ENCODE data around the gene COX14. TPM values are rescaled to one million over a fixed set of nuclear protein-coding genes. Genes with fewer than 3 reads are reported as not detected.
A peak's percentile ranks its signal among the peaks of the same experiment; 100 is the strongest.

Gene COX14
- total RNA-seq, 5 donors from 2014 or later (not counting 1 experiment from before 2014, with no cell fraction given): 38.0 to 49.9 (median 43.9) TPM

DNA sequence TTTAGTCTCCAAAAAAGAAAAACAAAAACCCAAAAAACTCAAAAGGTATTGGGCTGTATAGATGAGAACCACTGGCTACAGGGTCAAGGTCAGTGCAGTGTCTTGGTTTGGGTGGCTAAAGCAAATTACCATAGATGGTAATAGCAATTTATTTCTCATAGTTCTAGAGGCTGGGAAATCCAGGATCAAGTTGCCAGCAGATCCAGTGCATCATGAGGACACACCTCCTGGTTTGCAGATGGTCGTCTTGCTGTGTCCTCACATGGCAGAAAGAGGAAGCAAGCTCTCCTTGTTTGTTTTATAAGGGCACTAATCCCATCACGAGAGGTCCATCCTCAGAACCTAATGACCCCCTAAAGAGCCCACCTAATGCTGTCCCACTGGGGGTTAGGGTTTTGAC is 11.2 kb downstream of the COX14 start:
- no peak overlapping the region for H3K4me3 Mint-ChIP-seq
- Histone ChIP-seq H3K36me3 (ENCODE audit: control insufficient read depth in 2 of 2, extremely low read depth in 1 of 2, insufficient read depth in 1 of 2, low read length in 1 of 2) (peaks cover 9 to 72% of the 10 kb centered on the region in 2 donors), H3K4me1 (ENCODE audit: control insufficient read depth in 1 of 2, extremely low read depth in 1 of 2, insufficient read depth in 2 of 2, low read length in 2 of 2) (peaks cover 2 to 4% of the 10 kb centered on the region in 2 experiments), H3K9me3 (no peaks in the 10 kb centered on the region), H3K27me3 (replicated peaks in 1 of 2; ENCODE audit: control insufficient read depth in 2 of 2, extremely low read depth in 1 of 2, insufficient read depth in 2 of 2, low read length in 1 of 2) (no peaks in the 10 kb centered on the region), H3K27ac (ENCODE audit: low read length) (no peak overlapping the region), H3K4me3 (ENCODE audit: control insufficient read depth in 1 of 2, extremely low read depth in 1 of 2, low read length in 1 of 2) (no peak overlapping the region)
- no peaks in the 10 kb centered on the region for H3K9me3 Mint-ChIP-seq
- no peaks in the 10 kb centered on the region for H3K27me3 Mint-ChIP-seq
- peaks cover 29 to 49% (median 43%) of the 10 kb centered on the region in 3 donors for H3K4me1 Mint-ChIP-seq
- CTCF ChIA-PET: interaction anchor here in 1 of 2 donors (0.9 kb wide), 1 partner anchor 46 kb away, joined by 5 read pairs; no protein-coding TSS in a partner anchor
- ATAC-seq (replicated peaks in 1 of 4) (no peak), DNase-seq (no peak)
- 100% methylated on average over 1 of the region's 2 CpGs for WGBS (ENCODE audit: insufficient coverage)
- POLR2A ChIA-PET: no interaction called here
- H3K27ac Mint-ChIP-seq: no peak overlapping the region
- peaks cover 44% of the 10 kb centered on the region for H3K36me3 Mint-ChIP-seq

DNA sequence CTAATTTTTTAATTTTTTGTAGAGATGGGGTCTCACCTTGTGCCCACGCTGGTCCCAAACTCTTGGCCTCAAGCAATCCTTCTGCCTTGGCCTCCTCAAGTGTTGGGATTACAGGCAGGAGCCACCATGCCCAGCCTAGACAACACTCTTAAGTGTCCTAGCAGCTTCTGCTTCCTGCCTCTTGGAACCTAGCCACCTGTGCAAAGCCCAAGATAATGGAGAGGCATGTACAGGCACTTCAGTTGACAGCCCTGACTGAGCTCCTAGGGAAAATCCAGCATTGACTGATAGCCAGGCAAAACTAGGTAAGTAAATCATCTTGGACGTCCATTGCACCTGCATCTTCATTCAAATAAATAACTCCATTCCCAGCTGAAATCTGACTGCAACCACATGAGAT is 15.5 kb downstream of the COX14 start:
- ATAC-seq (replicated peaks in 1 of 4) (no peak), DNase-seq (no peak)
- POLR2A ChIA-PET: no interaction called here
- Histone ChIP-seq H3K9me3 (no peaks in the 10 kb centered on the region), H3K27ac (ENCODE audit: low read length) (no peak overlapping the region), H3K4me3 (ENCODE audit: control insufficient read depth in 1 of 2, extremely low read depth in 1 of 2, low read length in 1 of 2) (no peak overlapping the region), H3K27me3 (replicated peaks in 1 of 2; ENCODE audit: control insufficient read depth in 2 of 2, extremely low read depth in 1 of 2, insufficient read depth in 2 of 2, low read length in 1 of 2) (no peaks in the 10 kb centered on the region), H3K36me3 (ENCODE audit: control insufficient read depth in 2 of 2, extremely low read depth in 1 of 2, insufficient read depth in 1 of 2, low read length in 1 of 2) (peaks cover 9 to 65% of the 10 kb centered on the region in 2 donors), H3K4me1 (ENCODE audit: control insufficient read depth in 1 of 2, extremely low read depth in 1 of 2, insufficient read depth in 2 of 2, low read length in 2 of 2) (peaks cover 2 to 4% of the 10 kb centered on the region in 2 experiments)
- Mint-ChIP-seq H3K27me3 (no peaks in the 10 kb centered on the region), H3K36me3 (peaks cover 52% of the 10 kb centered on the region), H3K4me1 (peaks cover 25 to 35% (median 30%) of the 10 kb centered on the region in 3 donors), H3K4me3 (no peak overlapping the region), H3K27ac (no peak overlapping the region), H3K9me3 (no peaks in the 10 kb centered on the region)
- CTCF ChIA-PET: interaction anchor here in 1 of 2 donors (0.5 to 0.7 kb wide), 2 partner anchors 9 to 1228 kb away, joined by 3 read pairs; no protein-coding TSS in a partner anchor
- 86% methylated on average over 2 of the region's 2 CpGs for WGBS (ENCODE audit: insufficient coverage)

DNA sequence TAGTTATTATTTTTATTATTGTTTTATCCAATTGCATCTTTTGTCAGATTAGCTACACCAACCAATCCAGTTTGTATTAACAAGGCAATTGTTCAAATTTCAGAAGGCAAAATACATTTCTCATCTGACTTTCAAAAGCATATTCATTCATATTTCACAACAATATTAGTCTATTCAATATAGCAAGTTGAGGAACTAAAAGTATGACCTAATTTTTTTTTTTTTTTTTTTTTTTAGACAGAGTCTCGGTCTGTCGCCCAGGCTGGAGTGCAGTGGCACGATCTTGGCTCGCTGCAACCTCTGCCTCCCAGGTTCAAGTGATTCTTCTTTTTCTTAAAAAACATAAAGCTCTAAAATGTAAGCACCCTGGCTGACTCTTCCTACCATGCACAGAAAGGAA is 17.3 kb downstream of the COX14 start:
- Mint-ChIP-seq H3K9me3 (no peaks in the 10 kb centered on the region), H3K36me3 (peaks cover 52% of the 10 kb centered on the region), H3K4me3 (no peak overlapping the region), H3K27ac (no peak overlapping the region), H3K4me1 (peaks cover 20 to 34% (median 27%) of the 10 kb centered on the region in 3 donors), H3K27me3 (no peaks in the 10 kb centered on the region)
- ATAC-seq (replicated peaks in 1 of 4) (no peak), DNase-seq (no peak)
- no peak overlapping the region for H3K4me3 ChIP-seq (ENCODE audit: control insufficient read depth in 1 of 2, extremely low read depth in 1 of 2, low read length in 1 of 2)
- H3K27ac ChIP-seq (ENCODE audit: low read length): no peak overlapping the region
- H3K36me3 ChIP-seq (ENCODE audit: control insufficient read depth in 2 of 2, extremely low read depth in 1 of 2, insufficient read depth in 1 of 2, low read length in 1 of 2): peaks cover 9 to 63% of the 10 kb centered on the region in 2 donors
- H3K27me3 ChIP-seq (replicated peaks in 1 of 2; ENCODE audit: control insufficient read depth in 2 of 2, extremely low read depth in 1 of 2, insufficient read depth in 2 of 2, low read length in 1 of 2): no peaks in the 10 kb centered on the region
- WGBS (ENCODE audit: insufficient coverage): 100% methylated on average over 1 of the region's 4 CpGs
- H3K4me1 ChIP-seq (ENCODE audit: control insufficient read depth in 1 of 2, extremely low read depth in 1 of 2, insufficient read depth in 2 of 2, low read length in 2 of 2): peaks cover 2 to 4% of the 10 kb centered on the region in 2 experiments
- ChIA-PET CTCF (interaction anchor here (0.5 to 1.9 kb wide), 6 partner anchors 17 to 921 kb away, joined by 3 to 8 read pairs (median 6); partner anchors contain the start of gene COX14 (in 1 of the 2)), POLR2A (interaction anchor here (0.5 to 2.9 kb wide), 3 partner anchors 17 to 1244 kb away, joined by 3 to 10 read pairs (median 3); partner anchors contain the start of gene COX14 (in 1 of the 2))
- no peaks in the 10 kb centered on the region for H3K9me3 ChIP-seq

DNA sequence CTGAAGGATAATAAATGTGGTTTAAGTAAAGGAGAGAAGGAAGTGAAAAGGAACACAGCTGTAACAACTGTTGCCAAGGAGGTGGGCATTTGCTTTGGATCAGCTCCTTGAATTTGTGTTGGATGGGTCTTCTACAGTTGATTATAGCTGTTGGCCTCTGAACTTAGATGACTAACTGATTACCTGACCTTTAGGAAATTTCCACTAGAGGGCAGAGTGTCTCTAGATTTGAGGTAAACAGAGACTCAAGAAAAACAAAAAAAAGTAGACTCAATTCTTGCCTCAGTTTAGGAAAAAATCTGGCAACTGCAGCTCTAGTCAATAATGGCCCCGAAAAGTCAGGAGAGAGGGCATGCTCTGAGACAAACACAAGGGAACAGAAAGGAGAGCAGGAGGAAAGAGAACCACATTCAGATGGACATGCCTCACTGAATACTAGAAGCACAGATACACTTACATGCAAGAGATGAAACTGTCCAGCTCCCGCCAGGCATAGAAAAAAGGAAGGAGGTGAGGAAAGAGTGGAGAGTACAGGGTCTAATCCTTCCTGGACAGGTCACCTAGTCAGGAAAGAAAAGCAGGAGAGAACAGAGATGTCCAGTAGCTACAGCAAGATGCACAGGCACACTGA is 20.6 kb downstream of the COX14 start:
- no peak overlapping the region for H3K4me3 ChIP-seq (ENCODE audit: control insufficient read depth in 1 of 2, extremely low read depth in 1 of 2, low read length in 1 of 2)
- peaks cover 56% of the 10 kb centered on the region for H3K36me3 Mint-ChIP-seq
- WGBS (ENCODE audit: insufficient coverage): 67% methylated on average over 1 of the region's 2 CpGs
- peak overlapping the region; percentile 7 to 79 for H3K27ac Mint-ChIP-seq
- ChIA-PET POLR2A (interaction anchor here in 1 of 2 donors (0.6 to 0.9 kb wide), 2 partner anchors 21 to 765 kb away, joined by 3 to 4 read pairs; partner anchors contain the start of genes COX14 and SPATS2), CTCF (interaction anchor here (0.5 to 3.0 kb wide), 17 partner anchors 14 to 1189 kb away, joined by 3 to 47 read pairs (median 3); partner anchors contain the start of genes COX14 (in 2 of the 2) and LIMA1 (in 1 of the 2))
- ATAC-seq (replicated peaks in 1 of 4): peak in 2 of 4 experiments; percentile 36 to 65
- H3K36me3 ChIP-seq (ENCODE audit: control insufficient read depth in 2 of 2, extremely low read depth in 1 of 2, insufficient read depth in 1 of 2, low read length in 1 of 2): peaks cover 3 to 73% of the 10 kb centered on the region in 2 donors
- no peaks in the 10 kb centered on the region for H3K9me3 Mint-ChIP-seq
- no peak overlapping the region for H3K27ac ChIP-seq (ENCODE audit: low read length)
- peaks cover 5 to 16% (median 12%) of the 10 kb centered on the region in 3 donors for H3K4me1 Mint-ChIP-seq
- no peaks in the 10 kb centered on the region for H3K4me1 ChIP-seq (ENCODE audit: control insufficient read depth in 1 of 2, extremely low read depth in 1 of 2, insufficient read depth in 2 of 2, low read length in 2 of 2)
- no peaks in the 10 kb centered on the region for H3K27me3 Mint-ChIP-seq
- no peaks in the 10 kb centered on the region for H3K9me3 ChIP-seq
- no peaks in the 10 kb centered on the region for H3K27me3 ChIP-seq (replicated peaks in 1 of 2; ENCODE audit: control insufficient read depth in 2 of 2, extremely low read depth in 1 of 2, insufficient read depth in 2 of 2, low read length in 1 of 2)
- DNase-seq: peak in 3 of 35 experiments; percentile 7 to 60 (median 24)
- no peak overlapping the region for H3K4me3 Mint-ChIP-seq

GRCh38 chr12:50142993-50143392 is 31.0 kb downstream of the COX14 start:
- H3K9me3 ChIP-seq: no peaks in the 10 kb centered on the region
- 100% methylated on average over 4 of the region's 8 CpGs for WGBS (ENCODE audit: insufficient coverage)
- no peak overlapping the region for H3K4me3 ChIP-seq (ENCODE audit: control insufficient read depth in 1 of 2, extremely low read depth in 1 of 2, low read length in 1 of 2)
- peaks cover 3 to 6% (median 5%) of the 10 kb centered on the region in 3 donors for H3K4me1 Mint-ChIP-seq
- H3K4me3 Mint-ChIP-seq: no peak overlapping the region
- no peak overlapping the region for H3K27ac ChIP-seq (ENCODE audit: low read length)
- ATAC-seq (replicated peaks in 1 of 4): no peak
- ChIA-PET CTCF (interaction anchor here (0.6 to 0.8 kb wide), 3 partner anchors 28 to 51 kb away, joined by 3 to 5 read pairs (median 3); no protein-coding TSS in a partner anchor), POLR2A (interaction anchor here in 1 of 2 donors (0.7 kb wide), 1 partner anchor 630 kb away, joined by 9 read pairs; no protein-coding TSS in a partner anchor)
- H3K4me1 ChIP-seq (ENCODE audit: control insufficient read depth in 1 of 2, extremely low read depth in 1 of 2, insufficient read depth in 2 of 2, low read length in 2 of 2): no peaks in the 10 kb centered on the region
- no peaks in the 10 kb centered on the region for H3K9me3 Mint-ChIP-seq
- H3K36me3 ChIP-seq (ENCODE audit: control insufficient read depth in 2 of 2, extremely low read depth in 1 of 2, insufficient read depth in 1 of 2, low read length in 1 of 2): peaks cover 11 to 40% of the 10 kb centered on the region in 2 donors
- no peaks in the 10 kb centered on the region for H3K27me3 ChIP-seq (replicated peaks in 1 of 2; ENCODE audit: control insufficient read depth in 2 of 2, extremely low read depth in 1 of 2, insufficient read depth in 2 of 2, low read length in 1 of 2)
- no peaks in the 10 kb centered on the region for H3K27me3 Mint-ChIP-seq
- peaks cover 31% of the 10 kb centered on the region for H3K36me3 Mint-ChIP-seq
- H3K27ac Mint-ChIP-seq: no peak overlapping the region
- no peak for DNase-seq

DNA sequence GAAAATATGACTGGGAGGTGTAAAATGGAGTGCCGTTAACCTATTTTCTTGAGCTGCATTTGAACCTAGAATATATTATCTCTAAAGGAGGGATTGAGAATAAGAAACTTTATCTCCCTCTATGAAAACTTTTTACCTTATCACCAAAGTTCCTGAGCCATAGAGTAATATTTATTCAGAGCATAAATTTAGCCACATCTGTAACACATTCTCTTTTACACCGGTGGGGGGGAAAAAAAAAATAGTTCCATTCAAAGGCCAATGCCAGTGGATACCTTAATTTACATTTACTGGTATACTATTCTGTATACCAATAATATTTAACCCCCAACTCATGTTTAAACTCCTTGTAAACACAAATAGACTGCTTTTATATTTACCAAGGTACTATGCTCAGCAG is 33.4 kb downstream of the COX14 start:
- DNase-seq (no peak), ATAC-seq (replicated peaks in 1 of 4) (no peak)
- no peaks in the 10 kb centered on the region for H3K27me3 Mint-ChIP-seq
- ChIA-PET POLR2A (interaction anchor here in 1 of 2 donors (0.6 kb wide), 1 partner anchor 17 kb away, joined by 4 read pairs; no protein-coding TSS in a partner anchor), CTCF (interaction anchor here in 1 of 2 donors (1.1 kb wide), 1 partner anchor 54 kb away, joined by 4 read pairs; no protein-coding TSS in a partner anchor)
- no peaks in the 10 kb centered on the region for H3K27me3 ChIP-seq (replicated peaks in 1 of 2; ENCODE audit: control insufficient read depth in 2 of 2, extremely low read depth in 1 of 2, insufficient read depth in 2 of 2, low read length in 1 of 2)
- peaks cover 5 to 15% (median 12%) of the 10 kb centered on the region in 3 donors for H3K4me1 Mint-ChIP-seq
- H3K36me3 ChIP-seq (ENCODE audit: control insufficient read depth in 2 of 2, extremely low read depth in 1 of 2, insufficient read depth in 1 of 2, low read length in 1 of 2): peaks cover 9 to 33% of the 10 kb centered on the region in 2 donors
- peaks cover 26% of the 10 kb centered on the region for H3K36me3 Mint-ChIP-seq
- no peaks in the 10 kb centered on the region for H3K9me3 Mint-ChIP-seq
- no peak overlapping the region for H3K4me3 Mint-ChIP-seq
- no CpG with 5 or more reads among the region's 2 CpGs for WGBS (ENCODE audit: insufficient coverage)
- no peaks in the 10 kb centered on the region for H3K4me1 ChIP-seq (ENCODE audit: control insufficient read depth in 1 of 2, extremely low read depth in 1 of 2, insufficient read depth in 2 of 2, low read length in 2 of 2)
- no peaks in the 10 kb centered on the region for H3K9me3 ChIP-seq
- no peak overlapping the region for H3K27ac ChIP-seq (ENCODE audit: low read length)
- H3K4me3 ChIP-seq (ENCODE audit: control insufficient read depth in 1 of 2, extremely low read depth in 1 of 2, low read length in 1 of 2): no peak overlapping the region
- no peak overlapping the region for H3K27ac Mint-ChIP-seq
